ENCODE results near the gene CDKAL1.

CDKAL1 gene

GRCh38 chr6:21132446-21132845 lies 598.2 kb downstream of the CDKAL1 start:
- DNase-seq = no peak

- DNase-seq = no peak
Measured at GRCh38 chr6:21132856-21133838, 598.9 kb downstream of the CDKAL1 start.

DNA sequence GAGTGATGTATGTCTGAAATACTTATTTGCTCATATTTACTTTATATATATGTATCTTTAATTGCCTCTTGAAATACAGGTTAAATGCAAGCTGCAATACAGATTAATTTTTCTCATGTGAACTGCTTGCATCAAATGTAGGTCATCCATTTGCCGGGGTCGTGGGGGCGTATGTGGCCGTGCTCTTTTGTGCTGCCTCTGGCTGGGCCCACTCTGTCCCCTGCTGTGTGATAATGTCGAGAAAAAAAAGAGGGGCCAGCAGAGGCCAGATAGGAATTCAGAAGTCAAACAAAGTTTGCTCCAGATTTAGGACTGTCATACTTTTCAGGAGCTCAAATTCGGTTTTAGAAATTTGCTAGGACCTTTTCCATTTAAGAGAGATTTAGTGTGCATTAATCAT lies 599.6 kb downstream of the CDKAL1 start:
- no peak for DNase-seq

DNA sequence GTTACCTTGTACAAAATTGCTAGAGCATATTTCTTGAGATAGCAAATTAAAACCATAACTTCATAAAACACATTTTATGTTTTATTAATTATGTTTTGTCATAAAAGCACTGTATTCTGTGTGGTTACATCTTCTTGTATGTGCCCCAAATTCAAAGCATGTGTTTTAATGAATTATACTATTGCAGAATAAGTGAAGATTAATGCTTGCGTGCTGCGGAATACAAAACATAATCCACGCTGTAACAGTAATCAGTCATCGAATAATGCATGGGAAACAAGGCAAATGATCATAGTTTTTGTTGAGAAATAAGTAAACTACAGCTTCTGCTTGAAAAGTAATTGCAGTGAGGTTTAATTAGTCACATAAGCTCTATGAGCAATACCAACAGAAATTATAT lies 600.1 kb downstream of the CDKAL1 start:
- DNase-seq = no peak

DNA sequence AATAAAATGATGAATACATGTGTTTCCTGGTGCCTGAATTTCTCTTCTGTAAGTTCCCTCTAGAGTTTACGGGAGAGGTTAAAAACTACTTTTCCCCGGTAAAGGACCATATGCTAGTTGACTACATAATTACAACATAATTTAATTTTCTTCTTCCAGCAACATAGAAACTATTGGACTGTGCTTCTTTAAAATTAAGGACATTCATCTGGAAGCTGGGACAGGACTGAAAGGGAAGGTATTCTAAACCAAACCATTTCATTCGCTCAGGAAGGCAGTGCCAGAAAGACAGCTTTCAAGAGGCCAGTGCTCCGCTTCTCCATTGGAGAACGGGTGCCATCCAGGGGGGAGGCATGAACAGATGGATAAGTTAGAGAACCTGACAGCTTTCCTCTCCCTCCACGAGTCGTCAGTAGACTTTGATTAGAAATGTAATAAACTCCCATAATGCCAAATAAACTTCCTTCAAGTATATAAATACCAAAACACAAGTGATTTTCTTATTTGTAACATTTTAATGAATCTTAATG lies 601.3 kb downstream of the CDKAL1 start:
- DNase-seq = no peak

DNA sequence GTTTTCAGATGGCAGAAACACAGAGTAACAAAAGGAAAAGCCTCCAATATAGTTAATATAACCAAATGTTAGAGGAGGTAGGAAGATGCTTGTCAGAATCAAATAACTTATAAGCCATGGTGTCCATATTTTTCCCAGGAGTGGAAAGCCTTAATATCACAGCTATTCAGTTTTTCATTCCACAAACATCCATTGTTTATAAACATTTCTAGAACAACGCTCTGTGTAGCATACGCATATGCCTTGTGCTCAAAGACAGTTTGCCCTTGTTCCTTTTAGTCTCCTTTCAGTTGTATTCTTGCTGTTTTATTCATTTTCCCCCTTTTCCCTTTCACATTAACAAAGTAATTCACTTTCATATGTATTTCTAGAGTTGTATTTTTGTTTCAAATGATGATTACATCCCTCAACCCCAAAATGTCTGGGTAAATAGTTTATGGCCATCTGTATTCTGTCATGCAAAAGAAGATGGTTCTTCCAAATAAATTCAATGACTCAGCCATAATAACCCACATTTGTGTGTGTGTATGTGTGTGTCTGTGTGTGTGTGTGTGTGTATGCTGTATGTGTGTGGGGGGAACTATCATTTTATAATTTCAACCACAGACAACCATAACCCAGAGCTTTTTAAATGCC lies 603.6 kb downstream of the CDKAL1 start:
- no peak for DNase-seq

DNA sequence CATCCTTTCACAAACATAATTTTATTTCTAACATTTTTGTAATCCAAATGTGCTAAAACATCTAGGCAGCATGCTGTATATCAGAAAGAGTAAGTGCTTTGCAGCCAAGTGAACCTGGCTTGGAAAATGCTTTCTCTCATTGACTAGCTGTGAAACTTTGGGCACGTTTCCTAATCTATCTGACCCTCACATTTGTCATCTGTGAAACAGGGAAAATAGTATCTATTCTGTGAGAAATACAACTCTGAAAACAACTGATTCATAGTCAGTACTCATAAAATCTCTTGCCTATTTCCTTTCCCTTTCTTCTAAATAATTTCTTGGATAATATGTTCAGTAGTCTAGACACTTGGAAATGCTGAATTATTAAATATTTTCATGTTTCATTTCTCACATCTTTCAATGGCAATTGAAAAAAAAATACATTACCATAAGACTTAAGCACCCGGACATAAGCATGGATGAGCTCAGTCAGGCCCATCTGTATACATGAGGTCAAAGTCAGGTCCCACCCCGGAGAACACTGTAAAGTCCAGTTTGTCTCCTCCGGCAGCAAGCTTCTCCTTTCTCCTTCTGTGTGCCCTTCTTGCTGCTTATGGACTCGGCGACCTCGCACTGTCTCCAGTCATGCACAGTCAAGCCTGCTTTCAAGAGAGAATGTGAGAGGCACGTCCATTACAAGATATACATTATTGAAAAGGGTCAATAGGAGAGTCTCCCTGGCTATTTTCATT lies 604.2 kb downstream of the CDKAL1 start:
- no peak for DNase-seq

GRCh38 chr6:21140966-21141365 lies 606.7 kb downstream of the CDKAL1 start:
- no peak for DNase-seq

DNA sequence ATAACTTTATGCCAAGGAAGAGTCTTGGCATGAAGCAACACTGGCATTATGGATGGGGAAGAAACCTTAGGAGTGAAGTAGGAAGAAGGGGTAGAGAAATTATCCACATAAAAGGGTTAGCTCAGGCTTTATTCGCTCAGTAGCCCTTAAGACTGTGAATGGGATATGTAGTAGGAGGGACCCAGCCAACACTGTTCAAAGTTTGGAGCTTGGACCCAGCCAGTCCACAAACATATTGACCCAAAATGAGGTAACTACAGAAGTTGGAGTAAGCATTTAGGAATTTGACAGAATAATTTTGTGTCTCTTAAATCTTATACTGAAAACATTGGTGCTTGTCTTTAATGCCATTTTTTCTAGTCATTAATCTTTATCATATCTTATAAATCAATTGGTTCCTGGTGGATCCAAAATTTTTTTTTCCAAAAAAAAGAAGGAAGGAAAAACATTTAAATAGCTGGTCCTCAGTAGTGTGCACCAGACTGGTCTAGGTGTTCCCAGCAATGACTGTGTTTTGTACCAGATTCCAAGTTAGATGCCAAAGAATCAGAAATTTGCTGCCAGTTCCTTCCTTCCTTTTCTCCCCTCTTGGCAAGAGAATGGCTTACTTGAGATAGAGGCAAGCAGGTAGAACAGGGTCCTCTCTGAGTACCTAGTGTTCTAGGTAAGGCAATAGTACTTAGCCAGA lies 607.5 kb downstream of the CDKAL1 start:
- DNase-seq = no peak

- DNase-seq = no peak
Measured at GRCh38 chr6:21142741-21143140, 608.5 kb downstream of the CDKAL1 start.

DNA sequence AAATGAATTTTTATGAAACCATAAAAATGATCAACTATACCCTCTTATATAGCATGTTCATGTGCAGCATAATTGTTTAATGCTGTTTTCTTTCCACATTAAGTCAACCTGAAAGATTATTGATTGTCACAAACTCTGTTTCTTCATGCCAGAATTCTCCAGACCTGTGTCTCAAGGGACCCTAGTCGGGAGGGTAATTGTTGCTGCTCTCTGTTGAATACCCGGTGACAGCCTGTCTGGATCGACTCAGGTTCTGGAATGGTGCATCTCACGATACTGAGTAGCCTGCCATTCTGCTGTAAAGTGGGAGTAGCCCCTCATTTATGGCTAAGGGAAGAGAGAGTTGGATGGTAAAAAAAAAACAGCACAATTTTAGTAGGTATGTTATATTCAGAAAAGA lies 609.4 kb downstream of the CDKAL1 start:
- no peak for DNase-seq

- DNase-seq = no peak
Measured at GRCh38 chr6:21144928-21145327, 610.7 kb downstream of the CDKAL1 start.

GRCh38 chr6:21147995-21148394 lies 613.7 kb downstream of the CDKAL1 start:
- DNase-seq = no peak

- no peak for DNase-seq
Measured at GRCh38 chr6:21149470-21149869, 615.2 kb downstream of the CDKAL1 start.

DNA sequence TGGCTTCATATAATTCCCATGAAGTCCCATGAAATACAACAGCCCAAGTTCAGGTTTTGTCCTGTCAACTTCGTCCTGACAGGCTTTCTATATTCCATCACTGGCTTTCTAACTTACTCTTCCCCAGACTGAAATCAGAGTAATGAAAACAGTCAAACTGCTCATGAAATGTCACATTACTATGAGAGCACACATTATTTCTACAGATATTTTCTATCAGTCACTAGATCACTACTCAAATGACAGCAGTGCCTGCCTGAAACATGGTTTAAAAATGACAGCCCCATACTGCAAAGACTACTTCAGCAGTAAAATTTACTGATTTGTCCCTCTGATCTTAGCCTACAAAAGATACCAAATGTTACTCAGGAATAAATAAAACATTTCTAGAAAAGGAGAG lies 616.4 kb downstream of the CDKAL1 start:
- DNase-seq = no peak

DNA sequence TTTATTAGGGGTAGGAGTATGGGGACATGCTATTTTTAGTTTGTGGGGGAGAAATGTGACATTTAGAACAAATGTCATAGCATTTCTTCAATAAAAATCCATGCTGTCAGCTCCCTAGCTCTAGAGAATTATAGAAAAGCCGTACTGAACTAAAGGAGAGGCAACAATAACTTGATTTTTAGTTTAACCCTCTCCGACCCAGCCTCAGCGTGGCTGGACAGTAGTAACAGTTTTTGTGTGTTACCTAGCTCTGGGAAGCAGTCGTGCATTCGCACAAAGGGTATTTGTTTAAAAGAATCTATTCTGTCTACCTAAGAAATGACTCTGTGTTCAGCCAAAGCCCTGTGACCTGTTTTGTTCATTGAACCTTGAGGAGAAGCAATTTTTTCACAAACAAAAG lies 616.9 kb downstream of the CDKAL1 start:
- DNase-seq = no peak

DNA sequence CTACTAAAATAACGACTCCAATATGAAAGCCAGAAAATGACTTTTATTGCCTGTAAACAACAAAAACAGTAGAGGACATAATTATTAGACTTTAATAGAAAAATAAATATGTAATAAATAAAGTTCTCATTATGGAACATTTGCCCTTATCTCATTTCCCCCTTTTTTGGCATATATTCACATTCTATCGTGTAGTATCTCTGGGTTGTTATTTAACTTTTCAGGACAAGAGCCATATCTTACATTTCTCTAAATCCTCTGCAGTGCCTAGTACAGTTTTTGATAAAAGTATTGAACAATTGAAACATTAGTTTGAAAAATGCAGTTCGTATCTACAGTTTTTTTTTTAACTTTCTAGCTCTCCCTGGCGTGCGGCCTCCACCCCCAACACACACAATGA lies 617.3 kb downstream of the CDKAL1 start:
- no peak for DNase-seq

DNA sequence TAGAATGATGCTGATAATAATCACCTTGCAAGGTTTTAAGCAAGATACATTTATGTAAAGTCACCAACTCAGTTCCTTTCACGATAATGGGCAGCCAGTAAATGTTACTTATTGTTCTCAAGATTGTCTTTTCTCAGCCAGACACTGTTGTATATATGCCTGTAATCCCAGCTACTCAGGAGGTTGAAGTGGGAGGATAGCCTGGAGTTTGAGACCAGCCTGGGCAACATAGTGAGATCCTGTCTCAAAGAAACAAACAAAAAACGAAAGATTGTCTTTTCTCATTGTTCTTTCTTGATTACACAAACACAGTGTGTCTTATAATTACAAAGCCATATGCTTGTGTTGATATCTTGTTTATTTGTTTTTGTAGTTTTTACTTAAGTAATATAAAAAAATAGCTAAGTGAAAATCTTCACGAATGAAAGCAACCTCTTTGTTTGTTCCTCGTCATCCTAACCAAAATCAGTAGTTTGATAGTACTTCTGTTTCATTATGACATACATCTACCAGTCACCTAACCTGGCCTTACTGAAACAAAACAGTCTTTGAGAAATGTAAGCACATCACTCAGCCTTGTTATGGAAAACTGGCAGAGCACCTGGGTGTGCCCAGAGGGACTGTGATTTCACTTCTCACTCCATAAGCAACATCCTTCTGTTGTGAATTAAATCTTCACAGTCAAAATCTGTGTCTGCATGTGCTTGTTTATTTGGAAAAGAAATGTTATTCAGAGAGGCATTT lies 623.1 kb downstream of the CDKAL1 start:
- no peak for DNase-seq

DNA sequence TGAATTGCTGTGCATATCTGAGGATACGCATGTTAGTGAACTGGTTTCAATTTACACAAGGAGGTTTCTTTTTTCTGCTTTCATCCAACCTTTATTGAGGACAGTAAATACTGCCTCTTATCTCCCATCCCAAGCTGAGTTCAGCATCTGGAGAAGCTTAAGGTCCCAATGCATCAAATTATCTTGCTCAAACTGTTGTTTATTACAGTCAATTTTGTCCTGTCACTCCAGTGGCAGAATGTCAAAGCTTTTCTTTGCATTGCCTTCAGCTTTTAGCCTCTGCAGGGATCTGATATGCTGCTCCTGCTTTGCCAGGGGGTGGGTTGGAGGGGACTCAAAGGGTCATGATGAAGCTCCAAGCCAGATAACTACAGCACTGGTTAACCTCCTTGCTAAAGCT lies 623.9 kb downstream of the CDKAL1 start:
- no peak for DNase-seq

GRCh38 chr6:21158873-21159272 lies 624.6 kb downstream of the CDKAL1 start:
- no peak for DNase-seq

- DNase-seq = no peak
Measured at GRCh38 chr6:21159465-21159864, 625.2 kb downstream of the CDKAL1 start.

DNA sequence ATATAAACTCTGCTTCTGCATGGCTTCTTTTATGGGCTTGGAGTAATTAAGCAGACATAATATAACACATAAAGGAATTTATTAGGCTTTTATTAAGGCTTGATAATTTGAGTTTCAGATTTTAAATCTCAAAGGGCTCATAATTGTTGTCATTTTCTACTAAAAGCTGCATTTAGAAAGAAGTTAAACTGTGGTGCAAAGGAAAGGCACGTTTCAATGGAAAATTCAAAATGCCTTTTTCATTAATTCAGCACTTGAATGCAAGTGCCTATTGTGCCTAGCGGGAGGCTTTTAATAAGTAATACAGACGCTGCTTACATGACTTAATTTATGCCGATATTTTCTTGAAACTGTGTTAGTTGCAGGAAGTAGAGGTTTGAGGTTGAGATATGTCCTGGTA lies 627.5 kb downstream of the CDKAL1 start:
- DNase-seq = no peak

Data from activated CD4-positive, alpha-beta T cell treated with anti-CD3 and anti-CD28 coated beads, Interleukin-2, amount 50 U/mL, for 4 hours (primary cell).